ENCODE results near the gene ATG14.

DNA sequence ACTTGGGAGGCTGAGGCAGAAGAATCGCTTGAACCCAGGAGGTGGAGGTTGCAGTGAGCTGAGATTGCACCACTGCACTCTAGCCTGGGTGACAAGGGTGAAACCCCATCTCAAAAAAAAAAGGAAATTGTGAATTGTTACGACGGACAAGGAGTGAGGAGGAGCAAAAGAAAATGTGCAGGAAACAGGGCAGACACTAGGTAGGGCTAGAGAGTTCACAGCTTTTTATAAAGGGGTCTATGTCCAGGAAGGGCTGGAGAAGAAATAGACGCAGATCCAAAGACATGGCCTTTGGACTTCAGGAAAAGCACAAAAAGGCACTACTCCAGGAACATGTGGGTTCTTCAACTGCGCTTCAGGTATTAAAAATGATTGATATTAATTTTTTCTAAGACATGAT is 34.4 kb downstream of the ATG14 start:
- TF ChIP-seq POLR2A (IDR thresholded peaks at IDR 0.05), result no peak
- TF ChIP-seq, protein P1, sequence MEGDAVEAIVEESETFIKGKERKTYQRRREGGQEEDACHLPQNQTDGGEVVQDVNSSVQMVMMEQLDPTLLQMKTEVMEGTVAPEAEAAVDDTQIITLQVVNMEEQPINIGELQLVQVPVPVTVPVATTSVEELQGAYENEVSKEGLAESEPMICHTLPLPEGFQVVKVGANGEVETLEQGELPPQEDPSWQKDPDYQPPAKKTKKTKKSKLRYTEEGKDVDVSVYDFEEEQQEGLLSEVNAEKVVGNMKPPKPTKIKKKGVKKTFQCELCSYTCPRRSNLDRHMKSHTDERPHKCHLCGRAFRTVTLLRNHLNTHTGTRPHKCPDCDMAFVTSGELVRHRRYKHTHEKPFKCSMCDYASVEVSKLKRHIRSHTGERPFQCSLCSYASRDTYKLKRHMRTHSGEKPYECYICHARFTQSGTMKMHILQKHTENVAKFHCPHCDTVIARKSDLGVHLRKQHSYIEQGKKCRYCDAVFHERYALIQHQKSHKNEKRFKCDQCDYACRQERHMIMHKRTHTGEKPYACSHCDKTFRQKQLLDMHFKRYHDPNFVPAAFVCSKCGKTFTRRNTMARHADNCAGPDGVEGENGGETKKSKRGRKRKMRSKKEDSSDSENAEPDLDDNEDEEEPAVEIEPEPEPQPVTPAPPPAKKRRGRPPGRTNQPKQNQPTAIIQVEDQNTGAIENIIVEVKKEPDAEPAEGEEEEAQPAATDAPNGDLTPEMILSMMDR (IDR thresholded peaks at IDR 0.05), result no peak

All from Peyer's patch (tissue), 4 donors.